Mucosa of rectum (tissue), 2 donors: Measurements from ENCODE around the gene XPR1.

ENCODE experiments used
- H3K27ac ChIP-seq, 2 donors: one replicate each; pipeline ENCODE4 v1.7.0; 2013; ENCODE audit warnings: inconsistent platforms in 2 of 2, low read depth in 2 of 2, low read length in 2 of 2
- H3K27me3 ChIP-seq, 2 donors: one replicate each; pipeline ENCODE4 v1.7.0; 2013; ENCODE audit warnings: low read length in 2 of 2; ENCODE audit not compliant: control insufficient read depth in 2 of 2, insufficient read depth in 2 of 2
- H3K36me3 ChIP-seq, 2 donors: one replicate each; pipeline ENCODE4 v1.7.0; 2013; ENCODE audit warnings: low read length in 2 of 2; ENCODE audit not compliant: control insufficient read depth in 2 of 2, insufficient read depth in 2 of 2
- H3K4me1 ChIP-seq, 2 donors: one replicate each; pipeline ENCODE4 v1.7.0; 2013; ENCODE audit warnings: low read length in 2 of 2, mild to moderate bottlenecking in 1 of 2; ENCODE audit not compliant: control insufficient read depth in 2 of 2, insufficient read depth in 2 of 2
- H3K4me3 ChIP-seq, 2 donors: one replicate each; pipeline ENCODE4 v1.7.0; 2013; ENCODE audit warnings: low read length in 2 of 2
- H3K9ac ChIP-seq, 2 donors: one replicate each; pipeline ENCODE4 v1.7.0; 2013; ENCODE audit warnings: low read length in 2 of 2, low read depth in 1 of 2, mild to moderate bottlenecking in 1 of 2
- H3K9me3 ChIP-seq, 2 donors: one replicate each; pipeline ENCODE4 v1.7.0; 2013; ENCODE audit warnings: low read length in 2 of 2; ENCODE audit not compliant: control insufficient read depth in 2 of 2
- donor health status: healthy.
- donor health status: Normal muscosa, but diverticular disease.

The XPR1 gene

GRCh38 chr1:180612632-180613031 is 19.2 kb upstream of the XPR1 start:
- Histone ChIP-seq H3K9ac (no peak overlapping the region), H3K27ac (no peak overlapping the region), H3K36me3 (no peaks in the 10 kb centered on the region), H3K4me1 (no peaks in the 10 kb centered on the region), H3K9me3 (no peaks in the 10 kb centered on the region), H3K27me3 (no peaks in the 10 kb centered on the region), H3K4me3 (no peak overlapping the region)

GRCh38 chr1:180614730-180615129 is 17.1 kb upstream of the XPR1 start:
- Histone ChIP-seq H3K4me1 (no peaks in the 10 kb centered on the region), H3K9ac (no peak overlapping the region), H3K36me3 (no peaks in the 10 kb centered on the region), H3K27ac (no peak overlapping the region), H3K9me3 (no peaks in the 10 kb centered on the region), H3K27me3 (no peaks in the 10 kb centered on the region), H3K4me3 (no peak overlapping the region)

- Histone ChIP-seq H3K9me3 (no peaks in the 10 kb centered on the region), H3K4me3 (no peak overlapping the region), H3K36me3 (no peaks in the 10 kb centered on the region), H3K27ac (no peak overlapping the region), H3K27me3 (no peaks in the 10 kb centered on the region), H3K9ac (no peak overlapping the region), H3K4me1 (no peaks in the 10 kb centered on the region)
Measured at GRCh38 chr1:180615493-180616290, 16.1 kb upstream of the XPR1 start.

- no peak overlapping the region for H3K4me3 ChIP-seq
- no peak overlapping the region for H3K9ac ChIP-seq
- no peaks in the 10 kb centered on the region for H3K9me3 ChIP-seq
- no peak overlapping the region for H3K27ac ChIP-seq
- no peaks in the 10 kb centered on the region for H3K4me1 ChIP-seq
- no peaks in the 10 kb centered on the region for H3K27me3 ChIP-seq
- no peaks in the 10 kb centered on the region for H3K36me3 ChIP-seq
Measured at GRCh38 chr1:180616439-180616838, 15.4 kb upstream of the XPR1 start.

- no peaks in the 10 kb centered on the region for H3K27me3 ChIP-seq
- H3K9ac ChIP-seq, result no peak overlapping the region
Measured at GRCh38 chr1:180617774-180618395, 13.9 kb upstream of the XPR1 start.

DNA sequence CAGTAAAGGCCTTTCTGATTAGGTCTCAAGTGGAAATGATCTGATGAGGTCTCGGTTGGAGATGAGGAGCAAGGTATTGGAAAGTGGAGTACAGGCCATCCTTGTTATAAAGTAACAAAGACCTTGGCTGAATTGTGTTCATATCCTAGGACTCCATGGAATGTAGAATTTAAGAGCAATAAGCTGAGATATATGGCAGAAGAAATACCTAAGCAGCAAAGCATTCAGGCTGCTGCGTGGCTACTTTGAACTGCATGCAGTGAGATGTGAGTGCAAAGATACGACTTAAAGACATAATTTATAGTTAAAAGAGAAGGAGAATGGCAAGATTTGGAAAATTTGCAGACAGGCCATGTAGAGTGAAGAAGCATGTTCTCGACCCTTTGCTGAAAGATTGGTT is 11.2 kb upstream of the XPR1 start:
- Histone ChIP-seq H3K36me3 (no peaks in the 10 kb centered on the region), H3K27me3 (no peaks in the 10 kb centered on the region), H3K9ac (no peak overlapping the region), H3K4me1 (no peaks in the 10 kb centered on the region), H3K9me3 (no peaks in the 10 kb centered on the region), H3K4me3 (no peak overlapping the region), H3K27ac (no peak overlapping the region)

More at GRCh38 chr1:180617774-180618395, 13.9 kb upstream of the XPR1 start:
- H3K4me3 ChIP-seq, result no peak overlapping the region
- no peak overlapping the region for H3K27ac ChIP-seq
- no peaks in the 10 kb centered on the region for H3K4me1 ChIP-seq
- no peaks in the 10 kb centered on the region for H3K9me3 ChIP-seq
- H3K36me3 ChIP-seq, result no peaks in the 10 kb centered on the region

- no peaks in the 10 kb centered on the region for H3K27me3 ChIP-seq
- no peak overlapping the region for H3K9ac ChIP-seq
- H3K27ac ChIP-seq, result no peak overlapping the region
- no peaks in the 10 kb centered on the region for H3K36me3 ChIP-seq
- no peaks in the 10 kb centered on the region for H3K4me1 ChIP-seq
- H3K9me3 ChIP-seq, result no peaks in the 10 kb centered on the region
- H3K4me3 ChIP-seq, result no peak overlapping the region
Measured at GRCh38 chr1:180622658-180623508, 8.9 kb upstream of the XPR1 start.

DNA sequence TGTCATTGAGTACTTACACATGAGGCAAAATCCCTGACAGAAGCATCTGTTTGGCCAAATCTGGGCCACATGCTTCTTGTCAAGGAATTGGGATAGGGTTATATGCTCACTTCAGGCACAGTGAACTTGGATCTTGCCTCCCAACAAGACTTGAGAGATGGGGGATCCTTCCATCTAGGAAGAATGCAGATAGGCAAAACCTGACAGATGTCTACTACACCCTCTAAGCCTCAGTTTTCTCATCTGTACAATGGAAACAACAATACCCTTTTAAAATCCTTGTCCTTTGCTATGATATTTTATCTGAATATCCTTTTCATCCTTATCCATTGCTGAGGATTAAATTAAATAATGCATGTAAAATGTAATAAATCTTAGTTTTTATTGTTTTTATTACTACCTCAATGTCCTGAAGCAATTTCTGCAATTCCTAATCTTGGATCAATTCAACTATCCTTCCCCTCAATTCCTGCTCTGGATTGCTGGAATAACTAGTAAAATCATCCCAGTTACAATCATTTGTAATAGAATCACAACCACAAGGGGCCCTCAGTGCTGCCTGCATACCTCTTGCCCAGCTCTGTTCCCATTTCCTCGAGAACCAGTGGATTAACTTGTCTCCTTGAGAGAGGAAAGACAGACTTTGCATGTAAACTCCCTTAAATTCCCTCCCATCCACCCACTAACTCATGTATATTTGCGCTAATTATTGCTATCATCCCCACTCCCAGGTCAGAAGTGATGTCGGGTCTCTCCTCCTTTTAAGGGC is 8.1 kb upstream of the XPR1 start:
- no peak overlapping the region for H3K9ac ChIP-seq
- H3K4me1 ChIP-seq, result no peaks in the 10 kb centered on the region
- H3K27me3 ChIP-seq, result no peaks in the 10 kb centered on the region
- H3K36me3 ChIP-seq, result no peaks in the 10 kb centered on the region
- H3K4me3 ChIP-seq, result no peak overlapping the region
- no peak overlapping the region for H3K27ac ChIP-seq
- H3K9me3 ChIP-seq, result no peaks in the 10 kb centered on the region

DNA sequence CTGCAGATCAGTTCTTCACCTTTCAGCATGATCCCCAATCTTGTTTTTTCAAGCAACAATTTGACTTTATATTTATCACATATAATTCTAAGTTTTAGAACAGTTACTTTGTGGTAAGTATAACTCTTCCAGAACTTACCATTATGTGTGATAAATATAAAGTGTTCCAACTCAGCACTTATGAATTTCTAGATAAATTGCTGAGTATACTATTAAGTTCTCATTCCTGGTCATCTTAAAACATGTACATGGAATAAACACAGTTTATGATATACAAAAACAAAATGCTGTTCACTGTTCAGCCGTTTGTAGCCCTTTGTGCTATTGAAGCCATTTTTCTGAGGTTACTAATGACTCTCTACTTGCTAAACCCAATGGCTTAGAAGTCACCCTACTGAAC is 5.1 kb upstream of the XPR1 start:
- H3K4me1 ChIP-seq, result peaks cover 0 to 7% of the 10 kb centered on the region in 2 donors

More for the DNA sequence above, 5.1 kb upstream of the XPR1 start:
- Histone ChIP-seq H3K27me3 (no peaks in the 10 kb centered on the region), H3K27ac (no peak overlapping the region), H3K4me3 (no peak overlapping the region), H3K9me3 (no peaks in the 10 kb centered on the region), H3K9ac (no peak overlapping the region), H3K36me3 (no peaks in the 10 kb centered on the region)
